Amygdala (tissue), 56 donors: ENCODE data around the gene OR5K4.
A peak's percentile ranks its signal among the peaks of the same experiment; 100 is the strongest.

ENCODE experiments used
- DNase-seq, 56 donors: peaks; one replicate each; lab custom pipeline; 2025; lab: John Stamatoyannopoulos, UW

OR5K4 gene, protein sequence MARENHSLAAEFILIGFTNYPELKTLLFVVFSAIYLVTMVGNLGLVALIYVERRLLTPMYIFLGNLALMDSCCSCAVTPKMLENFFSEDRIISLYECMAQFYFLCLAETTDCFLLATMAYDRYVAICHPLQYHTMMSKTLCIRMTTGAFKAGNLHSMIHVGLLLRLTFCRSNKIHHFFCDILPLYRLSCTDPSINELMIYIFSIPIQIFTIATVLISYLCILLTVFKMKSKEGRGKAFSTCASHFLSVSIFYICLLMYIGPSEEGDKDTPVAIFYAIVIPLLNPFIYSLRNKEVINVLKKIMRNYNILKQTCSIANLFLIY

DNA sequence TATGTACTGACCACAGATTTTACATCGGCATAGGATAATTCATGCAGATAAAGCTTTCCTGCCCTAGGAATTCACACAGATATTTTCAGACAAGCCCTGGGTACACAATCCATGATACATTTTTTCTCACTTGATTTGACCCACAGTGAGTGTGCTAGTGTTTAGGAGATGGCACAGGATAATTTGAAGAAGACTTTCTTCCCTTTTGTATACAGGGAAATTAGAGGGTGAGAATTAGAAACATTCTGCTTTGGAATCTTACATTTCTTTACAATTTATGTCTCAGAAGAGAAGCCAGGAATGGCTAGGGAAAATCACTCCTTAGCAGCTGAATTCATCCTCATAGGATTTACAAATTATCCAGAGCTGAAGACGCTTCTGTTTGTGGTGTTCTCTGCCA is at the start of gene OR5K4:
OR5K4 (plus strand) TSS at position 301 of the 400 bp plus-strand sequence; CDS start at position 301, 0 bp downstream.
- no peak for DNase-seq

- no peak for DNase-seq
Observed at GRCh38 chr3:98322101-98322500, 31.6 kb upstream of the OR5K4 start.

DNA sequence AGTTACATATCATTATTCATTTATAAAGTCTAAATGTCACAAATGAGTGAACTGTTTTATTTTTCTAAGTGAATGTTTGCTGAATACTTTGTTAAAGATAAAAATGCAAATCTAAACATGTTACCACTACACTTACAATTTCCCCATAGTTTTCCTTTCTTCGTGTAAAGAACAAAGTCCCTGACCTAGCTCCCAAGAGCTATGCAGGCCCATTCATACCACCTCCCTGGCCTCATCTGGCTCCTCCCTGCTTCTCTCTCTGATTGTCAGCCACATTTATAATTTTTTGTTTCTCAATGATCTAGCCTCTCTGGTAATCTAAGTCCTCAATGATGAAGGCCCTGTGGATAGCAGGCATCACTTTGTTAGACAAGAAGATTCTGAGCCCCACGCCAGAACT is 31.0 kb upstream of the OR5K4 start:
- DNase-seq, result no peak

DNA sequence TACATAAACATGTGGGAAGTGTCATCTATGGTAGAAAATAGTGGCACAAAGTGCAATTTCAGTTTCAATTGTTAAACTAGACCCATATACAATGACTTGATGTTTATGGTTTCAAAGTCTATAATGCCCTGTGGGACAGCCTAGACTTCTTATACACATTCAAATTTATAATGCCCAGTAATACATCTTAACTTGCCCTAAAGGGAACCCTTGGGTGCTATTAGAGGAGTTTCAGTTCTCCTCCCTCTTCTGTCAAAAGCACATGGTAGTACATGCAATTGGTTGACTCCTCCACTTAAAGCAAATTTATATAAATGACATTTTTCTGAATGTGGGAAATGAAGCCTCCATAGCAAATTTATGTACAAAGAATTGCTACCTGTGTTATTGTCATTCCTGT is 30.2 kb upstream of the OR5K4 start:
- no peak for DNase-seq

DNA sequence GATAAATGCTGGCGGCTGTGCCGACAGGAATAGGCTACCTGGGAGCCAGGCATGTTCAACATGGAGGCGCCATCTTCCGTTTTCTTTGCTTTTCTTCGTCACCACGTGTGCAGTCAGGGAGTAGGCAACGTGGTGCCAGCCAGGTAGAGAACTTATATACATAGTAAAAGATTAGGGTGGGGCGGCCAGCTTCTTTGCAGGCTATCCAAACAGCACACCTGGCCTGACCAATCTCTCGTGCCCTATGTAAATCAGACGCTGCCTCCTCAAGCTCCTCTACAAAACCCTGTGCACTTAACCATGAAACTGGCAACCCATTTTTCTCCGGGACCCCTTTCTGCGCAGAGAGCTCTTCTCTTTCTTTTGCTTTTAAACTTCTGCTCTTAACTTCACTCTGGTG is 28.6 kb upstream of the OR5K4 start:
- DNase-seq, result no peak

GRCh38 chr3:98326105-98326893 is 27.4 kb upstream of the OR5K4 start:
- DNase-seq, result no peak

DNA sequence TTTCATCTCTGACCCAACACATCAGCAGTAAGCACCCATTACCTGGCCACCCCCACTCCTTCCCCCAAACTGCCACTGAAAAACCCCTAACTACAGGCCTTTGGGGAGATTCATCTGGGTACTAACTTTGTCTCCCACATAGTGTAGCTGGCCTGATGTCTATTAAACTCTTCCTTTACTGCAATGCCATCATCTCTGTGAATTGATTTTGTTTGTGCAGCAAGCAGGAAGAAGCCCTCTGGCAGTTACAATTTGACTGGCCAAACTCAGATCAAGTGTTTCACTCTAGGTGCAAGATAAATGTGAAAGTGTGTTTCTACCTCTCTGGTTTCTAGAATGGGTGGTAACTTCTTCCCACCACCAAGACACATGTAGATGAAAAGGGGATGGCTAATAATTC is 26.7 kb upstream of the OR5K4 start:
- DNase-seq, result no peak

GRCh38 chr3:98328933-98329332 is 24.7 kb upstream of the OR5K4 start:
- DNase-seq, result peak in 1 of 56 donors; percentile 25

GRCh38 chr3:98329392-98330124 is 24.1 kb upstream of the OR5K4 start:
- DNase-seq, result peak in 39 of 56 donors; percentile 1 to 75 (median 19)

DNA sequence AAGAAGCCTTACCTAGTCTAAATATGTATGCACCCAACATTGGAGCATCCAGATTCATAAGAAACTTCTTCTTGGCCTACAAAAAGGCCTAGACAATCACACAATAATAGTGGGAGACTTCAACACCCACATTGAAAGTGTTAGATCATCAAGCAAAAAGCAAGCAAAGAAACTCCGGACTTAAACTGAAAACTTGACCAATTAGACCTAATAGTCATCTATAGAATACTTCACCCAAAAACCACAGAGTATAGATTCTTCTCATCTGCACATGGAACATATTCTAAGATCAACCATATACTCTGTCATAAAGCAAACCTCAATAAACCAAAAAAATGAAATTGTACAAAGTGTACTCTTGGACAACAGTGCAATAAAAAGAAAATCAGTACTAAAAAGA is 22.3 kb upstream of the OR5K4 start:
- no peak for DNase-seq

GRCh38 chr3:98333989-98334606 is 19.6 kb upstream of the OR5K4 start:
- peak in 1 of 56 donors; percentile 2 for DNase-seq

- no peak for DNase-seq
Observed at GRCh38 chr3:98339031-98339430, 14.6 kb upstream of the OR5K4 start.

- DNase-seq, result no peak
Observed at GRCh38 chr3:98341758-98342157, 11.9 kb upstream of the OR5K4 start.

GRCh38 chr3:98343647-98344507 is 9.8 kb upstream of the OR5K4 start:
- DNase-seq, result peak in 4 of 56 donors; percentile 1 to 21 (median 5)

- no peak for DNase-seq
Observed at GRCh38 chr3:98350082-98350481, 3.6 kb upstream of the OR5K4 start.

GRCh38 chr3:98359250-98359649 is 5.6 kb downstream of the OR5K4 start:
- DNase-seq, result no peak

DNA sequence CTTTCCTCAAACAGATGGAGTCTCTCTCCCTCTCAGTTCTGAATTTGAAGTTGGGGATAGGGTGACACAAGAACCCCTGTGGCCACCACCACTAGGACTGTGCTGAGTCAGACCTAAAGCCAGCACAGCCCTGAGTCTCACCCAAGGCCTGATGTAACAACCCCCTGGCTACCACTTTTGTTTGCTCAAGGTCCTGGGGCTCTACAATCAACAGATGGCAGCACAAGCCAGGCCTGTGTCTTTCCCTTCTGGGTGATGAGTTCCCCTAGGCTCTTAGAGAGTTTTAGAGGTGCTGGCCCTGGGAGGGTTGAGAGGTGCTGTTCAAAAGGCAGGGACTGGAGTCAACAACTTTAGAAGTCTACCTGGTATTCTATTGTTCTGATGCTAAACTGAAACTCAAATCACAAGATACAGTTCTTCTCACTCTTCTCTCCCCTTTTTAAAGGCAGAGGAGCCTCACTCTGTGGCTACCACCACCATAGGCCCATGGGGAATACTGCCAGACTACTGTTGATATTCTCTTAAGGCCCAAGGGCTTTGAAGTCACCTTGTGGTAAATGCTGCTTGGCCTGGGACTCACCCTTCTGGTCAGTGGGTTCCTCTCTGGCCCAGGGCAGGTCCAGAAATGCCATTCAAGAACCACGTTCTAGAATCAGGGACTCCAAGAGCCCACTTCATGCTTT is 6.5 kb downstream of the OR5K4 start:
- no peak for DNase-seq

DNA sequence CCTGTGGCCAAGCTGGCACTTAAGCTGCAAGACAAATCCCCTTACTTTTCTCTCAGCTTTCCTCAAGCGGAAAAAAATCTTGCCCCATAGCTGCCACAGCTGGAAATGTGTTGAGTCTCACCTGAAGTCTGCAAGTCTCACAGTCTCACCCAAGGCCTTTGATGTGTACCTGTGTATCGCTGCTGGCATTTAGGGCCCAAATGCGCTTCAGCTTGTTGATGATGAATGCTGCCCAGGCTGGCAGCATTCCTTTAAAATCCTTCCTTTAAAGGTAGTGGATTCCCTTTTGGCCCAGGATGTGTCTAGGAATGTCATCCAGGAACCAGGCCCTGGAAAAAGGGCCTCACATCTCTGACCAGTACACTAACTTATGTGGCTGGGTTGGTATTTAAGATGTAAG is 7.0 kb downstream of the OR5K4 start:
- DNase-seq, result no peak

DNA sequence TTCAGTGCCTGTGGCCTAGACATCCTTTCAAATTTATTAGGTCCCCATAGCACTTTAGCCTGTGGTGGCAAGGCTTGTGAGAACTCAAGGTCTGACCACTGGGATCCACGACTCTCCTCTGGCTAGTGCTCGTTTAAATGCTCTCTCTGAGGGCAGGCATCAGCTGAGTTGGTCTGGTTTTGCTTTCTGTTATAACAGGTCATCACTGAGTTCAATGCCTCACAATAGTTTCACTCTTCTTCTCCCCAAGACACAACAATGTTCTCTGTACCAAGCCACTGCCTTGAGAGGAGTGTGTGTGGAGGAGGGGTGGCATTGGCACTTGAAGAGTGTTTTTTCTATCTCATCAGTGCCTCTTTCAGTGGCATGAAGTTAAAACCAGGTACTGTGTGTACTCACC is 7.6 kb downstream of the OR5K4 start:
- DNase-seq, result no peak
